Ishikawa (cell line): ENCODE measurements around the gene ACACB.

Experiments used
- CEBPB ChIP-seq: IDR thresholded peaks from 2 replicates; pipeline ENCODE4 v1.6.1; 2012
- CREB1 ChIP-seq: IDR thresholded peaks from 2 replicates; pipeline ENCODE4 v1.6.1; 2012; ENCODE audit warnings: low read depth
- EGR1 ChIP-seq: IDR thresholded peaks from 2 replicates; pipeline ENCODE4 v1.6.1; 2012
- EP300 ChIP-seq: IDR thresholded peaks from 2 replicates; pipeline ENCODE4 v1.6.1; 2012; ENCODE audit warnings: borderline replicate concordance
- FOXM1 ChIP-seq: IDR thresholded peaks from 2 replicates; pipeline ENCODE4 v1.6.1; 2012; ENCODE audit warnings: low read depth, borderline replicate concordance
- MAX ChIP-seq: IDR thresholded peaks from 2 replicates; pipeline ENCODE4 v1.6.1; 2012
- RAD21 ChIP-seq: IDR thresholded peaks from 2 replicates; pipeline ENCODE4 v1.6.1; 2012; ENCODE audit warnings: low read depth
- REST ChIP-seq: IDR thresholded peaks from 2 replicates; pipeline ENCODE4 v1.6.1; 2012; ENCODE audit warnings: low read depth, mild to moderate bottlenecking
- TAF1 ChIP-seq: IDR thresholded peaks from 2 replicates; pipeline ENCODE4 v1.6.1; 2012; ENCODE audit warnings: low read depth, mild to moderate bottlenecking
- TCF12 ChIP-seq: IDR thresholded peaks from 2 replicates; pipeline ENCODE4 v1.6.1; 2012; ENCODE audit warnings: low read depth
- TEAD4 ChIP-seq: IDR thresholded peaks from 2 replicates; pipeline ENCODE4 v1.6.1; 2012
- USF1 ChIP-seq: IDR thresholded peaks from 2 replicates; pipeline ENCODE4 v1.6.1; 2012
- YY1 ChIP-seq: IDR thresholded peaks from 2 replicates; pipeline ENCODE4 v1.6.1; 2012; ENCODE audit warnings: low read depth
- ZBTB7A ChIP-seq: IDR thresholded peaks from 2 replicates; pipeline ENCODE4 v1.6.1; 2012; ENCODE audit warnings: low read depth

- no peak for TF ChIP-seq YY1
- TF ChIP-seq TEAD4 = no peak
- no peak for TF ChIP-seq EP300
- TF ChIP-seq MAX = no peak
- TF ChIP-seq ZBTB7A = no peak
- no peak for TF ChIP-seq TAF1
- TF ChIP-seq USF1 = no peak
- no peak for TF ChIP-seq CREB1
- no peak for TF ChIP-seq REST
- no peak for TF ChIP-seq TCF12
- TF ChIP-seq FOXM1 = no peak
- TF ChIP-seq CEBPB = no peak
- TF ChIP-seq EGR1 = no peak
- TF ChIP-seq RAD21 = no peak
Observed at GRCh38 chr12:109290061-109290460, 173.7 kb downstream of the ACACB start.
